Germinal center (tissue), 1 donor: ENCODE data around the gene LRRC8D.

Experiments
- DNase-seq: peaks from one replicate; pipeline ENCODE4 v3.0.0; 2012; ENCODE audit warnings: mixed read lengths, low spot score

LRRC8D gene

GRCh38 chr1:89870998-89871397, 50.2 kb downstream of the LRRC8D start:
- DNase-seq, result no peak

DNA sequence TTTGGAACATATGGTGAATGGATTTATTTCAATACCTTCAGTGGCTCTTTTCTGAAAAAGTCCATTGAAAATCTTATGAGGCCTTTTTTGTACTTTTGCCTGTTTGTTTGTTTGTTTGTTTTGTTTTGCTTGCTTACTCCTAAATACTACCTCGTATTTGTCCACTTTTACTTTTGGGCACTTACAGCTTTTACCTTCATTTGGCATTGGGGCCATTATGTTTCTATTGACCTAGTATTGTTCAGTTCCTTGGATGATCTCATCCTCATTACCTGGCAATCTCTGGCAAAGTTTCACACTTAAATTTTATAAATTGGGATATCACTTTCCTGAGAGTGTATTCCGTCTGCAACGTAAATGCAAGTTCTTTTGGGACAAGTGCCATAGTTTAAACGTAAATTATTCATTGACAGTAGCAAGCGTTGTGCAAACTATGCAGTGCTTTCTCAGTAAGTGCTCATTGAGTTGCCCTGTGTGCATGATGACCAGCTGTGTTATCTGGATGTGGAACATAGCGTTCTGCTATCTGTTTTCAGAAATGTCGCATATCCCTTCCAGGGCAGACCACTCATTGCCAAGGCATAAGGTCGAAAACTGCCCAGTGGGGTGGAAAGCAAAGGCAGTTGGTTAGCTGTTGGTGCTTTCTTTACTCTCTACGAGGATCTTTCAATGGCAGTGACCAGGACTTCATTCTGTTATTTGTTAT, 51.1 kb downstream of the LRRC8D start:
- no peak for DNase-seq

- no peak for DNase-seq
Observed at GRCh38 chr1:89872567-89872966, 51.7 kb downstream of the LRRC8D start.

- DNase-seq, result no peak
Observed at GRCh38 chr1:89873288-89873687, 52.5 kb downstream of the LRRC8D start.

DNA sequence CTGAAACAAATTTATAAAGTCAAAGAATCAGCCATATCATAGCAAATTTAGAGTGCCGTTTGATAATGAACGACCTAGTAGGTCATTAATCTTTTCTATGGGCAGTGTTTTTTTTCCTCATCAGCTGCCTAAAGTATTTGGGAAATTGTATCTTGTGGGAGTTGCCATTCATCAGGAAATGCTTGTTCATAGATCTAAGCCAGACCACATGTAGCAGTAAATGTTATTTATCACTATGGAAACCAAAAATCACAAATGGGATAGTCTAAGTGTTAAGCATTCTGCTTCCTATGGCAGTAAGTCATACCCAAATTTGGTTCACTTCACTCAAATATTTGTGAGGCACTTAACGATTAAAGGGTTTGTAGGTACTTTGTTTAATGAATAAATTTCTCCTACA, 52.9 kb downstream of the LRRC8D start:
- no peak for DNase-seq

- DNase-seq, result no peak
Observed at GRCh38 chr1:89876463-89876862, 55.6 kb downstream of the LRRC8D start.

DNA sequence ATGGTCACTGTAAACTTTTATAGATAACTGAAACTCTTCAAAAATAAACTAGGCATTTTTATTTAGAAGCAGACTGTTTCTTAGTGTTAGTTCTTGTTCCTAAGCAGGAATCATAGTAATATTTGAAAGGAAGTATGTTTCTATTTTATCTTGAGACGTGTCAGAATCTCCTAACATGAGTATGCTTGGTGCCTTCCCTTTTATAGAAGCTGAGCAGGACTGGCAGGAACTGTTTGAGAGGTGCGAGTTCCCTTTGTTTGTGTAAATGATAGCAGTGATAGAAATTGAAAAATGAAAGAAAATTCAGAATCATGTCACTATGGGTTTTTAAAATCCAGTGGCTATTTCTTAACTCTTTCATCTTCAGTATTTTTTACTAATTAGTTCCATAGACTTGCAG, 56.9 kb downstream of the LRRC8D start:
- DNase-seq, result no peak

GRCh38 chr1:89878256-89878655, 57.4 kb downstream of the LRRC8D start:
- no peak for DNase-seq

DNA sequence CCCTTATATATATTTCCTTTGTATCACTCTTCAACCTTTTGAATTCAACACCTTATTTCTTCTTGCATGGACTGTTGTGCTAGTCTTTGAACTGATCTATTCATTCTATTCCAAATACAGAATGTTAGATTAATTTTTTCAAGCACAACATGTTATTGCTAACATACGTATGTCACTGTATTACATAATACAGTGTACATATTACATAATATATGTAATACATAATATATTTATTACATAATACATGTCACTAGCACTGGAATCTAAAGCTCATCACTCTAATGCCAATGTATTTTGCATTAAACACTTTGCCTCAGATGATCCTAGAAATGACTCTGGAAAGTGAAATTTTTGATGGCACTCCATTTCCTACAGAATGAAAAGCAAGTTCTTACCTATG, 59.8 kb downstream of the LRRC8D start:
- DNase-seq, result no peak

DNA sequence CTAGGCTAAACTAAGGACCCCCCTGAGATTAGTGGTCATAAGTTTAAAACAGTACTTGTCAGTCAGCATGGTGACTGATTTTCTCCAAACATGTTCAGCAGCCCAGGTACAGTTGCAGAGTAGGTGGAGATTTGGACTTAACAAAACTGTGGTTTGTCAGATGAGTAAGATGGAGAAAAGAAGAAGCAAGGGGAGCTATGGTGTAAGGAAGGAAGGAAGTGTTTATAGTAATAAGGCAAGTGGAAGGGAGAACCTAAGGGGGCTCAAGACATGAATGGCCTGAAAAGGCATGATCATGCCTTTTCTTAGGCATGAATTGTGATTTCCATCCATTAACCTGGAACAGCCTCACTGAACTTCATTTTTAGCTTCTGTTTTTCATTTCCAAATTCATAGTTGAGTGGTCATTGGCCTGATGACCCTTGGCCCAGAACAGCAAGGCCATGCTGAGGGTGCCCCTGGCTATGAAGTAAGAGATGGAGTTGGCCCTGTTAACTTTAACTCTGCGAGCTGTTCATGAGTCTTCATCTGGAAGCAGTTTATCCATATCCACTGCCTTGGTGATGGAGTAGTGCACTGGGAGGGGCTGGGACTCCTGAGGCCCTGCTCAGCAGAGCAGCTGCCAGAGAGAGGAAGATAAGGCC, 60.7 kb downstream of the LRRC8D start:
- DNase-seq, result no peak

GRCh38 chr1:89882348-89883029, 61.7 kb downstream of the LRRC8D start:
- no peak for DNase-seq

GRCh38 chr1:89883030-89883379, 62.2 kb downstream of the LRRC8D start:
- DNase-seq, result no peak

DNA sequence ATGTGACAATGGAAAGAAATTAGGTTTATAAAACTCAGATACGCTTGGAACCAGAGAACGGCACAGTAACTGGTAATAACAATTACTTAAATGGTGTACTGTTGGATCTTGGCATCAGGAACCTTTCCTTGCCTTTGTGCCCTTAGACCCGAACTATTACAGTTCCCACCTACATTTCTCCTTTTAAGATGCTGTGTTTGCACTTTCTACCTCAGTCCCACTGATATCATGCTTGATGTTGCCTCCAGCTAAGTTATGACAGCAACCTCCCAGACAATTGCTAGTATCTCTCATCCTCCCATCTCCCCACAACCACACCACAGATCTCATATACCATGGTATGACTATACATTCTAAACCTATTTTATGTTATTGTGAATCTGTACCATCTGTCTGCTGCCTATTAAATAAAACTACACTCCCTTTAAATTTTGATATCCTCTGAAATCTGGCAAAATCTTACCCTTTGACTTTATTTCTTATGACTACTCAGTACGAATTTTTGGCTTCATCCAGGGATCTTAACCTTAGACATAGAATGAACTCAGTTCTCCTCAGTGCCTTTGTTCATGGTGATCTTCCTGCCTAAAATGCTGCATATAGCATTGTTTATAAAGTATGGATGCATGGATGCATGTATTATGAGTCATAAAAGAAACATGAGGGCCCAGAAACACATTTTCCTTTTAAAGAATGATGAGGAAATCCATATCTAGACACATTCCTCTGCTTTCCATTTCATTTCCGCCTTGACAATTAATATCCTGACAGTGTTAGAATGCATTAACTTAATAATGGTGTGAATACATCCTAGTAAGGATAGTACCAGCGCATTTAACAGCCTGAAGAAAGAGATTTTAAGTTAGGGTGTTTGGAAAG, 64.1 kb downstream of the LRRC8D start:
- no peak for DNase-seq

GRCh38 chr1:89887270-89887669, 66.4 kb downstream of the LRRC8D start:
- no peak for DNase-seq

GRCh38 chr1:89887713-89888112, 66.9 kb downstream of the LRRC8D start:
- DNase-seq, result no peak

DNA sequence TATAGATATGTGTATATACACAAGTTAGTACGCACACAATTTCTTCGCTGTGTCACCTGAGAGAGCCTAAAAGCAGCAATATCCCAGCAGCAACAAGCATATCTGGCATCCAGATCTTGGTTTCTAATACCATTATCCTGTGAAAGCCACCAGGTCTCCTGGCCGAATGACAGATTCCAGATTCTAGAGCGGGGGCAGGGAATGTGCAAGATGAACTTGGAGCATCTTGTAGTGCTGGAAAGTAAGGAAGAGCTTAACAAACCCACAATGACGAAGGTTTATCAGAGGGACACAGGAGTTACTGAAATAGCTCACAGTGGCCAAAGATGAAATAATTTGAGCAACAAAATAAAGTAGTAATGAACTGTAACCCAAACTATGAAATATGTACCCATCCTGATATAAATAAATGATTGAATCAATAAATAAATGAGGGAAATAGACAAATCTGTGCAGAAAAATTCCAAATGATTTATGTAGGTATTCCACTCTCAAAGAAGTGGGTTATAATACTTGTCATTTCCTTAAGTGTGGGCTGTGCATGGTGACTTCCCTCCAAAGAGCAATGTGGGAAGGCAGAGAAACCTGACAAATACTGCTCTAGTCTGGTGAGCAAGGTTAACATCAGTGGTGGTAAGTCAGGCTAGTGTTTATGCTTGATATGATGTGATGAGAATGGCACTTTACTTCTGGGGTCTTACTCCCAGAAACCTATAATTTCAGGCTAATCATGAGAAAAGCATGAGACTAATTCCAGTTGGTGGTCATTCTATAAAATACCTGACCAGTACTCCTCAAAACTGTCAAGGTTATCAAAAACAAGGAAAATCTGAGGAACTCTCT, 67.9 kb downstream of the LRRC8D start:
- no peak for DNase-seq

GRCh38 chr1:89889323-89889615, 68.4 kb downstream of the LRRC8D start:
- no peak for DNase-seq

- no peak for DNase-seq
Observed at GRCh38 chr1:89890085-89890752, 69.4 kb downstream of the LRRC8D start.

- DNase-seq, result no peak
Observed at GRCh38 chr1:89892816-89893215, 72.0 kb downstream of the LRRC8D start.

- DNase-seq, result no peak
Observed at GRCh38 chr1:89894210-89895201, 73.7 kb downstream of the LRRC8D start.
